ENCODE results near the gene GPATCH4.
A peak's percentile ranks its signal among the peaks of the same experiment; 100 is the strongest.

DNA sequence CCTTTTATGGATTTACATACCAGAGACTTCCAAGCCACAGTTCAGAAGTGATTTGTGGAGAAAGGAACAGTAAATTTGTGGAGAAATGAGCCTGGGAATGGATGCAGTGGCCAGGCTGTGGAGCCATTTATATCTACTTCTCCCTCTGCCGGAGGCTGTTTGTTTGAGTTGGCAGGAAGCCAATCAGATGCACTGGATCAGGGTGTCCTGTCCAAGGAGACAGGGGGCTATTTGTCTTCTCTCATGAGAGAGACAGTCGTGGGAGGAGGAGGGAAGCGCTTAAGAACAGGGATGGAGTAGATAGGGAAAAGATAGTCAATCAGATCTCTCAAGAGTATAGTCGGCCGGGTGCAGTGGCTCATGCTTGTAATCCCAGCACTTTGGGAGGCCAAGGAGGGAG lies 15.2 kb upstream of the GPATCH4 start:
- TF ChIP-seq RAD21 (IDR thresholded peaks at IDR 0.05) (peak in 1 of 2 donors; percentile 9), HNF4A (conservative IDR thresholded peaks at IDR 0.05) (no peak), GABPA (IDR thresholded peaks at IDR 0.05 in 1 of 2, conservative IDR thresholded peaks at IDR 0.05 in 1 of 2) (no peak), RXRA (IDR thresholded peaks at IDR 0.05) (no peak), ZBTB33 (IDR thresholded peaks at IDR 0.05) (no peak), TAF1 (conservative IDR thresholded peaks at IDR 0.05) (no peak), MAX (IDR thresholded peaks at IDR 0.05) (no peak), FOXA1 (IDR thresholded peaks at IDR 0.05) (no peak), JUND (IDR thresholded peaks at IDR 0.05) (no peak)
- TF ChIP-seq, protein P1, sequence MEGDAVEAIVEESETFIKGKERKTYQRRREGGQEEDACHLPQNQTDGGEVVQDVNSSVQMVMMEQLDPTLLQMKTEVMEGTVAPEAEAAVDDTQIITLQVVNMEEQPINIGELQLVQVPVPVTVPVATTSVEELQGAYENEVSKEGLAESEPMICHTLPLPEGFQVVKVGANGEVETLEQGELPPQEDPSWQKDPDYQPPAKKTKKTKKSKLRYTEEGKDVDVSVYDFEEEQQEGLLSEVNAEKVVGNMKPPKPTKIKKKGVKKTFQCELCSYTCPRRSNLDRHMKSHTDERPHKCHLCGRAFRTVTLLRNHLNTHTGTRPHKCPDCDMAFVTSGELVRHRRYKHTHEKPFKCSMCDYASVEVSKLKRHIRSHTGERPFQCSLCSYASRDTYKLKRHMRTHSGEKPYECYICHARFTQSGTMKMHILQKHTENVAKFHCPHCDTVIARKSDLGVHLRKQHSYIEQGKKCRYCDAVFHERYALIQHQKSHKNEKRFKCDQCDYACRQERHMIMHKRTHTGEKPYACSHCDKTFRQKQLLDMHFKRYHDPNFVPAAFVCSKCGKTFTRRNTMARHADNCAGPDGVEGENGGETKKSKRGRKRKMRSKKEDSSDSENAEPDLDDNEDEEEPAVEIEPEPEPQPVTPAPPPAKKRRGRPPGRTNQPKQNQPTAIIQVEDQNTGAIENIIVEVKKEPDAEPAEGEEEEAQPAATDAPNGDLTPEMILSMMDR (IDR thresholded peaks at IDR 0.05; ENCODE audit: low read depth, low read length, missing input control) = no peak

All from liver (tissue), 3 donors.